ENCODE data around the gene EHD2.
"Not testable (repeated sequence)": the region's sequence is repeated elsewhere in the genome, so short reads cannot be mapped to it uniquely, and the experiment has no call there.

EHD2 gene

DNA sequence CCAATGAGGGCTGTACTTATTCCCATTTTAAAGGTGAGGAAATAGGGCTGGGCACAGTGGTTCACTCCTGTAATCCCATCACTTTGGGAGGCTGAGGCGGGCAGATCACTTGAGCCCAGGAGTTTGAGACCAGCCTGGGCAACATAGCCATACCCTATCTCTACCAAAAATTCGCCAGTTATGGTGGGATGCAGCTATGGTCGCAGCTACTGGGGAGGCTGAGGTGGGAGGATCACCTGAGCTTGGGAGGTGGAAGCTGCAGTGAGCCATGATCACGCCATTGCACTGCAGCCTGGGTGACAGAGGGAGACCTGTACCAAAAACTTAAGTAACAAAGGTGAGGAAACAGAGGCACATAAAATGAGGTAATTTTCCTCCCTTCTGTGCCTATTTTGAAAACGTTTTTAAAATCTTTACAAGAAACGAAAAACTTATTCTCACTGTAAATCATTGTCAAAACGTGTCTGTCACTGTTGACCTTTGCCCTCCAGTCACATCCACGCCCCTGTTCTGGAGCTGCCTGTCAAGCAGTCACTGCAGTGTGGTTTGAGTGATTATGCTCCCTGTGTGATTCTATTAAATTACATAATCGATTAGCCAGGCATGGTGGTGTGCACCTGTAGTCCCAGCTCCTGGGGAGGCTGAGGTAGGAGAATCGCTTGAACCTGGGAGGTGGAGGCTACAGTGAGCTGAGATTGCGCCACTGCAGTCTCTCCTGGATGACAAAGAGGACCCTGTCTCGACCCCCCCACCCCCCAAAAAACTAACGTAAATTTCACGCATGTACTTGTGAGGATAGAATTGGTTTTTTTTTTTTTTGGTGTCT, 44.6 kb downstream of the EHD2 start:
- no peak for DNase-seq

DNA sequence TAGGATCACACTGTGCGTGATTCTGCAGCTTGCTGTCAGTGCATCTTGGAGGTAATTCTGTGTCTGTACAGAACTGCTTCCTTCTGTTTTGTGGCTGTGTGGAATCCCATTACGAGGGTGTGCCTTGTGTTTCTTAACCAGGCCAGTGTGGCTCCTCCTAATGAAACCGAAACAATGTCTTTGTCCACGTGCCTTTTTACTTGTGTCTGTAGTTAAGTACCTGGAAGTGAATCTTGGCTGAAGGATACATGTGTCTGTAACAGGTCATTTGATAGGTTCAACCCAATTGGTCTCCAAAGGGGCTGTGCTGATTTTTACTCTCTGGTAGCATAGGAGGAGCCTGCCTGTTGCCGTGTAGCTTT, 45.2 kb downstream of the EHD2 start:
- DNase-seq = no peak
- in situ Hi-C loops (cut with HindIII; ENCODE audit: low pct_ligation_motif_present, low pct_unique_long_range_greater_than_20kb, low sequenced_read_pairs) = no loop called here

More for the DNA sequence above, 44.6 kb downstream of the EHD2 start:
- in situ Hi-C loops (cut with HindIII; ENCODE audit: low pct_ligation_motif_present, low pct_unique_long_range_greater_than_20kb, low sequenced_read_pairs) = no loop called here

DNA sequence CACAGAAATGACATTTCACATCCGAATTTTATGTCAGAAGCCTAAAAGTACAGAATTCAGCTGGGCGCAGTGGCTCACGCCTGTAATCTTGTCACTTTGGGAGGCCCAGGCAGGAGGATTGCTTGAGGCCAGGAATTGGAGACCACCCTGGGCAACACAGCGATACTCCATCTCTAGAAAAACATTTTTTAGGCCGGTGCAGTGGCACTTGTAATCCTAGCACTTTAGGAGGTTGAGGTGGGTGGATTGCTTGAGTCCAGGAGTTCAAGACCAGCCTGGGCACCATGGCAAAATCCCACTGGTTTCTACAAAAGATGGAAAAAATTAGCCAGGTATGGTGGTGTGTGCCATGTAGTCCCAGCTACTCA, 47.4 kb downstream of the EHD2 start:
- no peak for DNase-seq
- in situ Hi-C loops (cut with HindIII; ENCODE audit: low pct_ligation_motif_present, low pct_unique_long_range_greater_than_20kb, low sequenced_read_pairs) = no loop called here

DNA sequence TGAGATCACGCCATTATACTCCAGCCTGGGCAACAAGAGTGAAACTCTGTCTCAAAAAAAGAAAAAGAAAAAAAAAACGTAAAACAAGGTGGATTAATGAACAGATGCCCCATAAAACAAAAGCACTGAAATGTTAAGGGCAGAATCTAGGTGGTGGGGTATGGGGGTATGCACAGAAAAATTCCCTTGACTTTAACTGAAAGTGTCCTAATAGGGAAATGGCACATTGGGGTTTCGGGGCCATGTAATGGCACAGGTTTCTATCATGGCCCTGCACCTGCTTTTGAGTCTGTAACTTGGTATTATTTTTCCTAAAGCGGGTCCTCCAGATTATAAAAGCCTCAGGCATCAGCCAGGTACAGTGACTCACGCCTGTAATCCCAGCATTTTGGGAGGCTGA, 48.3 kb downstream of the EHD2 start:
- in situ Hi-C loops (cut with HindIII; ENCODE audit: low pct_ligation_motif_present, low pct_unique_long_range_greater_than_20kb, low sequenced_read_pairs) = no loop called here
- DNase-seq = no peak

DNA sequence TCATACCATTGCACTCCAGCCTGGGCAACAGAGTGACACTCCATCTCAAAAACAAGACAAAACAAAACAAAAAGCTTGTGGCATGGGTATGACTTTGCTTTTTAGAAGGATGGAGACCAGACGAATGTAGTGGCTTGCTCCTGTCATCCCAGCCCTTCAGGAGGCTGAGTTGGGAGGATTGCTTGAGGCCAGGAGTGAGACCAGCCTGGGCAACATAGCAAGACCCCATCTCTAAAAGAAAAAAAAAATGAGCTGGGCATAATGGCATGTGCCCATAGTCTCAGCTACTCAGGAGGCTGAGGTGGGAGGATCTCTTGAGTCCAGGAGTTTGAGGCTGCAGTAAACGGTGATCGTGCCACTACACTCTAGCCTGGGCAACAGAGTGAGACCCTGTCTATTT, 48.9 kb downstream of the EHD2 start:
- no peak for DNase-seq
- in situ Hi-C loops (cut with HindIII; ENCODE audit: low pct_ligation_motif_present, low pct_unique_long_range_greater_than_20kb, low sequenced_read_pairs) = no loop called here

DNA sequence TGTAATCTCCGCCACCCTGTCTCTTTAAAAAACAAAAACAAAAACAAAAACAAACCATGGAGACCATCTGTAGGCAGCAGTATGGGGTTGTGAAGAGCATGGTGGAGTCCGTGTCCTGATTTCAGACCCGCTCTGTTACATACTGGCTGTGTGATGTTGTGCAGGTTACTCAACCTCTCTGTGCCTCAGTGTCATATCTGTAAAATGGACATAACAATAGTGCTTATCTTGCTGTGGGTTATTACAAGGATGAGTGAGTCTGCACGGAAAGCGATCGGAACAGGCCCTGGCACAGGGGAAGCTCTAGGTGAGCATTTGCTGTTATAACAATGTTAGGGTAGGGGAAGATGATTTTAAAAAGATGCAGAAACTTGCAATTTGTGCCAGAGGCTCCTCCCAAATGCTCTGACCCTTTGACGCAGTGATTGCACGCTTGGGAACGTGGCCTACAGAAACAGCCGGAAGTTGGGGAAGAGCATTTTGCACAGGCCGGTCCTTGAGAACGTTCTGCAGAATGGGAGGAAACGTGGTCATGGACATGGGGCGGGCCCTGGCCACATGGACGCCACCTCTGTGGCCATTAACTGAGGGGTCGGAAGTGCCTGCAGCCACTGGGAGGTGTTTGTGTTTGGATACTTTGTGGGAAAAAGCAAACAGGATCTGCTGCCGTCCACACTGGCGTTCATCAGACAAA, 49.5 kb downstream of the EHD2 start:
- in situ Hi-C loops (cut with HindIII; ENCODE audit: low pct_ligation_motif_present, low pct_unique_long_range_greater_than_20kb, low sequenced_read_pairs) = no loop called here
- no peak for DNase-seq

DNA sequence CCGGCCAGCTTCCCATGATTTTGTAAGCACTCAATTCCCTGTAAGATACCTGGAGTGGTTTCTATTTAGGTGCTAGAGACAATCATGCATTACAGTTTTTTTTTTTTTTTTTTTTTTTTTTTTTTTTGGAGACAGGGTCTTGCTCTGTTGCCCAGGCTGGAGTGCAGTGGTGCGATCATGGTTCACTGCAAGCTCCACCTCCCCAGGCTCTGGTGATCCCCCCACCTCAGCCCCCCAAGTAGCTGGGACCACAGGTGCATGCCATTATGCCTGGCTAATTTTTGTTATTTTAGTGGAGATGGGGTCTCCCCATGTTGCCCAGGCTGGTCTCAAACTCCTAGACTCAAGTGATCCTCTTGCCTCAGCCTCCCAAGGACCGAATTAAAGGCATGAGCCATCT, 51.5 kb downstream of the EHD2 start:
- DNase-seq; in situ Hi-C loops (cut with HindIII; ENCODE audit: low pct_ligation_motif_present, low pct_unique_long_range_greater_than_20kb, low sequenced_read_pairs): not testable (repeated sequence)

DNA sequence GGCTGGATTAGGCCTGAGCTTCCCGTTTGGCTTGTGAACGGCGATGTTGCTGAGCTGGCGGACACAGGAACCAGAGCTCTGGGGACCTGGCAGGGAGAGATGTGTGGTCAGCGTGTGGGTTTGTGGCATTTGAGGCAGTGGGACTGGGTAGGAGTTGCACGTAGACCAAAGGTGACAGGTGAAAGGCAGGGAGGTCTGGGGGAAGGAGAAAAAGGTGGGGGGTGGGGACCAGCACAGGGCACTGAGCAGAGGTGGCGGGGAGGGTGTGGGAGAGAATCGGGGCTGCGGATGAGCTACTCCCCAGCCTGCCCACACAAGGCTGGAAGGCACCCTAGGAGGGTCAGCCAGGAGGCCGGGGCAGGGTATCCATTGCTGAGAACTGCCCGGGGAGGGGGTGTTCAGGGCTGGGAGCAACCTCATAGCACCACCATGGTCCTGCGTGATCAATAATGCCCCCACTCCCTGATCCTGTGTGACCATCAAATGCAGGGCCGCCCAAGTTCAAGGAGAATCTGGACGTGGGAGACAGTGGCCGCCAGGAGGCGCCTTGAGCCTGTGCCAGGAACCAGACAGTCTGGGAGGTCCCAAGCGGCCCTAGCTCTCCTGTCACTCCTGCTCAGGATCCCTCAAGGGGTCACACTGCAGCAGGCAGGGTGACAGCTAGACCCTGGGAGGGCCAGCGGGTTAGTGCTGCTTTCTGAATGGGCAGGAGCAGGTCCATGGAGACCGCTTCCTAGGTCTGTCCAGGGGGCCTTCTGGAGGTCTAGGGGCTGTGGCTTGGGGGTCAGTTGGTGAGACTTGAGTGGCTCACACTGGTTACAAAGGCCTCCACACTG, 52.5 kb downstream of the EHD2 start:
- in situ Hi-C loops (cut with HindIII; ENCODE audit: low pct_ligation_motif_present, low pct_unique_long_range_greater_than_20kb, low sequenced_read_pairs) = no loop called here
- peak; percentile 43 for DNase-seq

DNA sequence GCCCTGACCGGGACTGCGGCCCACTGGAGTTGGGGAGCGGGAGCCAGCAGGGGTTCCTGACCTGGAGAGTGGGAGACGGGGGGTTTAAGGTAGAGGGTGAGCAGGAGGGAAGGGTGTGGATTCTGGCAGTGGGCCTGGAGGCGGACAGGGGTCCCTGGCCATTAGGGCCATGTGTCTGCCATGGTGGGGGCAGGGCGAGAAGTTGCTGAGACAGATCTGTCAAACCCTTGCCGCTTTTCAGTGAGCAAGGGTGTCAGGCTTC, 53.1 kb downstream of the EHD2 start:
- in situ Hi-C loops (cut with HindIII; ENCODE audit: low pct_ligation_motif_present, low pct_unique_long_range_greater_than_20kb, low sequenced_read_pairs) = no loop called here
- no peak for DNase-seq

DNA sequence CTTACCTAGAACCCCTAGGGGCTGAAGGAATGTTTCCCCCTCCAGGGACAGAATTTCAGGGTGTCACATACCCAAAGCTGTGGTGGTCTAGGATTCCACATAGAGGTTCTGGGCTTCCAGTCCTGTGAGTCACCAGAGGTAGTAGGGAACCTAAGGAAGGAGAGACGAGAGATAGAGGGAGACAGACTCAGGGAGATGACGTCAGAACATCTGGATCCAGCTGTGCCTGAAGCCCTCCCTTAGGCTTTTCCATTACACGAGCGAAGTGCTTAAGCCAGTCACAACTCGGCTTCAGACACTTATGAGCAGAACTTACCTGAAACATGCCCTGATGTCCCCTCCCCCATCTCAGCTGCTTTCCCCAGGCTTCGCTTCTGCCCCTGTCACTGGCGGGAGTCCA, 53.4 kb downstream of the EHD2 start:
- in situ Hi-C loops (cut with HindIII; ENCODE audit: low pct_ligation_motif_present, low pct_unique_long_range_greater_than_20kb, low sequenced_read_pairs) = no loop called here
- DNase-seq = no peak

DNA sequence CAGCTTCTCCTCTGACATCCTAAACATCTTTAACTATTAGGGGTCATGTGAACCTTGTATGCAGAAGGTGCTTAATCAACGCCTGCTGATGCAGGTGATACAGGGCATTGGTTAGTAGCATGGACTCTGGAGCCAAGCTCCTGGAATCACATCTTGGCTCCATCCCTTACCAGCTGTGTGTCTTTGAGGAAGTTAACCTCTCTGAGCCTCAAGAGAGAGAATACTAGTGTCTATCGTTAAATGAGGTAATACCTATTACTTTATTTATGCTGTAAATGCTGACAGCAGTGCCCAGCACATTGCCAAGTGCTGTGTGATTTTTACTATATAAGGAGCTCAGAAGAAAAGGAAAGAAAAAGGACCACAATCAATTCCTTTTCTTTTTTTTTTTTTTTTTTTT, 54.1 kb downstream of the EHD2 start:
- no peak for DNase-seq
- in situ Hi-C loops (cut with HindIII; ENCODE audit: low pct_ligation_motif_present, low pct_unique_long_range_greater_than_20kb, low sequenced_read_pairs) = no loop called here

DNA sequence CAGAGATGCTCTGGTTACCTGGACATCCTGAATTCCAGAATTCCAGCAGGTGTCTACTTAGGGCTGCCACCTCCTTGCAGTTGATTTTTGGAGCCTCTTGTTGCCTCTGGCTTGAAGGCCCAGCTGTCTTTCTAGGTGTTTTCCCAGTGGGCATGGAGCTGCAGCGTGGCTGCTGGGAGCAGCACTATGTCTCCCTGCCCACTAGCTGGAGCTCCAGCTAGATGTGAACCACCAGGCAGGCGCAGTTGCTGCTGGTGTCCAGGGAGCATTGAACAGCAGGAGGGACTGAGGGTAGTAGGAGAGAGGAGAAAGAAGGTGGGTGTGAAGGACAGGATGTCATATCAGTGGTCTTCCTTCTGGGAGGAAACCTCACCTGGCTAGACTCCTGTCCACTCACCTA, 55.4 kb downstream of the EHD2 start:
- no peak for DNase-seq
- in situ Hi-C loops (cut with HindIII; ENCODE audit: low pct_ligation_motif_present, low pct_unique_long_range_greater_than_20kb, low sequenced_read_pairs) = no loop called here

DNA sequence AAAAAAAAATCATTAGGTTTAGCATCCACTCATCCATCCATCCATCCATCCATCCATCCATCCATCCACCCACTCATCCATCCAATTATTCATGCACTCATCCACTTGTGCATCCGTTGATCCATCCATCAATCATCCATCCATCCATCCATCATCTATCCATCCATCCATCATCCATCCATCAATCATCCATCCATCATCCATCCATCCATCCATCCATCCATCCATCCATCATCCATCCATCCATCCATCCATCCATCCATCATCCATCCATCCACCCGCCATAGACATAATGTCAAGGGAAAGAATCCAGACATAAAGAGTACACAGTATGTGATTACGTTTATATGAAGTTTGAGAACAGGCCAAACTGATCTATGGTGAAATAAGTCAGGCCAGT, 56.3 kb downstream of the EHD2 start:
- no peak for DNase-seq
- in situ Hi-C loops (cut with HindIII; ENCODE audit: low pct_ligation_motif_present, low pct_unique_long_range_greater_than_20kb, low sequenced_read_pairs) = no loop called here

DNA sequence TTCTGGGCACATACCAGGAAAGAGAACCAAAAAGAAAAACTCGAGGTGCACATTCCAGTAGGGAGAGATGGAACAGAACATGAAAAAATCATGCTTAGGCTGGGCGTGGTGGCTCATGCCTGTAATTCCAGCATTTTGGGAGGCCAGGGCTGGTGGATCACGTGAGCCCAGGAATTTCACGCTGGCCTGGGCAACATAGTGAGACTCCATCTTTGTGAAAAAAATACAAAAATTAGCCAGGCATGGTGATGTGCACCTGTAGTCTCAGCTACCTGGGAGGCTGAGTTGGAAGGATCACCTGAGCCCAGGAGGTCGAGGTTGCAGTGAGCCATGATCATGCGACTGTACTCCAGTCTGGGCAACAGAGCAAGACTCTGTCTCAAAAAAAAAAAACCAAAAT, 58.1 kb downstream of the EHD2 start:
- in situ Hi-C loops (cut with HindIII; ENCODE audit: low pct_ligation_motif_present, low pct_unique_long_range_greater_than_20kb, low sequenced_read_pairs); DNase-seq: not testable (repeated sequence)

DNA sequence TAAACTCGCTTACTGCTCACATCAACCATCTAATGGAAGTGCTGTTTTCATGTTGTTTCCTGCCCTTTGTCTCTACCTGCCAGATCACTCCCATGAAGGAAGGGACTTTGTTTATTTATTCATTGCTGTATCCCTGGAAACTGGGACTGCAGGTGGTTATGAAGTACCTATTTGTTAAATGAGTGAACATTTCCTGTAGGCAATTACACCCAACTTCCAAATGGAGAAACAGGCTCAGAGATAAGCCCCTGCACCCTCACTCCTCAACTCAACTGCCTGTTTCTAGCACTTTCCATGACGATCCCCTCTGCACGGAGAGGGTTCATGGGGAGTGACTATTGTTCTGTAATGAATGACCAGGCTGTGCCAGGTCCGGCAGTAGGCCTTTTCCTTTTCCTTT, 63.3 kb downstream of the EHD2 start:
- in situ Hi-C loops (cut with HindIII; ENCODE audit: low pct_ligation_motif_present, low pct_unique_long_range_greater_than_20kb, low sequenced_read_pairs) = no loop called here
- no peak for DNase-seq

DNA sequence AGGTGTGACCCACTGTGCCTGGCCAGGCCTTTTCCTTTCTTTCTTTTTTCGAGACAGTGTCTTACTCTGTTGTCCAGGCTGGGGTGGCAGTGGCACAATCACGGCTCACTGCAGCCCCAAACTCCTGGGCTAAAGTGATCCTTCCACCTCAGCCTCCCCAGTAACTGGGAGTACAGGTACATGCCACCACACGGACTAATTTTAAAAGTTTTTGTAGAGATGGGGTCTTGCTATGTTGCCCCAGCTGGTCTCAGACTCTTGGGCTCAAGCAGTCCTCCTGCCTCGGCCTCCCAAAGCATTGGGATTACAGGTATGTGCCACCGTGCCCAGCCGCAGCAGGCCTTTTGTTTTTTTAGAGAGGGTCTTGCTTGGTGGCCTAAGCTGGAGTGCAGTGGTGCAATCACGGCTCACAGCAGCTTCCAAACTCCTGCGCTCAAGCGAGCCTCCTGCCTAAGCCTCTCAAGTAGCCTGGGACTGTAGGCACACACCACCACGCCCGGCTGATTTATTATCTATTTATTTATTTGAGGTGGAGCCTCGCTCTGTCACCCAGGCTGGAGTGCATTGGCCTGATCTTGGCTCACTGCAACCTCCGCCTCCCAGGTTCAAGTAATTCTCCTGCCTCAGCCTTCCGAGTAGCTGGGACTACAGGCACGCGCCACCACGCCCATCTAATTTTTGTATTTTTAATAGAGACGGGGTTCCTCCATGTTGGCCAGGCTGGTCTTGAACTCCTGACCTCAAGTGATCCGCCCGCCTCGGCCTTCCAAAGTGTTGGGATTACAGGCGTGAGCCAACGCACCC, 64.2 kb downstream of the EHD2 start:
- in situ Hi-C loops (cut with HindIII; ENCODE audit: low pct_ligation_motif_present, low pct_unique_long_range_greater_than_20kb, low sequenced_read_pairs); DNase-seq: not testable (repeated sequence)

DNA sequence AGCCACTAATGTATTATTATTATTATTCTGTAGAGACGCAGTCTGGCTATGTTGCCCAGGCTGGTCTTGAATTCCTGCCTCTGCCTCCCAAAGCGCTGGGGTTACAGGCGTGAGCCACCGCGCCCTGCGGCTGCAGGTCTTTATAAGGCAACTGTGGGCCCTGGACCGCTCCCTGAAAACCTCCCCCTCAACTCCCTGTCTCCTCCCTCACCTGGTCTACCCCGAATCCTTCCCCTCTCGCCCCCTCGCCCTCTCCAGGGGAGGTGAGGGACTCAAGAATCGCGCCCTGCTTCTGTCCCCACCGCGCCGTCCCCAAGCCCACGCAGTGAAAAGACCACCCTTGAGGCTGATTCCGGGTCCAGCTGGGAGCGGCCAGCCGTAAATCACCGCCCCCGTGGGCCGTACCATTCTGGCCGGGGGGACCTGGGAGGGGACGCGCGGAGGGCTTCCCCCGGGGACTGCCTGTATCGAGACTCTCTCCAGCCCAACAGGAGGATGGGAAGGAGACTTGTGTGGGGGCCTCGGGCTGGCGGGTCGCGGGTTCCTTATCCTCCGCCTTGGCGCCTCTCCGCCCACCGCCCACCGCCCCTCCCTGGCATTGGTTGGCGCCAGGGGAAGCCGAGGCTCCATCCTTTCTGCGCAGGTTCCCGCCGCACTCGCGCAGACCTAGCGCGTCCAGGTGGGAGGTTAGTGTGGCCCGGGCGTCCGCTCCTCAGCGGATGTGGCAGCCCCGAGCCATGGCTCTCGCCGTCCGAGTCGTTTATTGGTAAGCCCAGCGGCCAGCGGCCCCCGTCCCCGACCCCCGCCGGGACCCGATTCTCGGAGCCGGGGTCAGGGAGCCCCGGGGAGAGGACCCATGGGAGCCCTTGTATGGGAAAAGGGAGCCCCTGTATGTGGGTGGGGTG, 65.1 kb downstream of the EHD2 start, which contains the start of gene SELENOW:
Gene SELENOW (plus strand): TSS at position 655 of the 905 bp plus-strand sequence. CDS start 83 bp downstream, at position 738.
- DNase-seq = peak; percentile 54
- in situ Hi-C loops (cut with HindIII; ENCODE audit: low pct_ligation_motif_present, low pct_unique_long_range_greater_than_20kb, low sequenced_read_pairs) = no loop called here

DNA sequence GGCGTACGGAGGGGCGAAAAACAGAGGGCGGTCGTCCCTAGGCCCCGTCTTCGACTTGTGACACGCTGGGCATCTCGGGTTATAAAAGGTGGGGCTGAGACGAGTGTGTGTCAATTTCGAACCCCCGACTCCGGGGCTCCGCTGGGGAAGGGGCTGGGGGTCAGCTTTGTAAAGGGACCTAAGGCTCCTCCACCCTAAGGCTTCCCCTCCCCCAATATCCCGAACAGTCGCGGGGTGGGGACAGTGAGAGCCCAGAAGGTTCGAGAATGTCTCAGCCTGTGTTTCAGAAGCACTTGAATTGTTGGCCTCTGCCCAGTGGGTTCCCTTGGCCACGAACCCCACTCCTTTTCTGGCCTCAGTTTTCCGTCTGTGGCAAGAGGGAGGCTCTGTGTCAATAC, 65.7 kb downstream of the EHD2 start:
- in situ Hi-C loops (cut with HindIII; ENCODE audit: low pct_ligation_motif_present, low pct_unique_long_range_greater_than_20kb, low sequenced_read_pairs) = no loop called here
- no peak for DNase-seq

All from ACHN (cell line).